Tibial nerve (tissue), 3 donors: Measurements from ENCODE around the gene NOS2.

Source experiments
- POLR2A ChIP-seq, 2 donors: fragments of 450-650 bp; IDR thresholded peaks; one replicate each; pipeline ENCODE4 v1.6.1; 2017; ENCODE audit warnings: antibody characterized with exemption in 2 of 2, mild to moderate bottlenecking in 2 of 2, moderate library complexity in 2 of 2
- TF ChIP-seq, protein P1 (sequence below), 5 experiments: fragments of 200-600 bp in 3 of 5; fragments of 450-650 bp in 2 of 5; sonication (generic) in 3 of 5; IDR thresholded peaks; one replicate each; pipeline ENCODE4 v1.5.1; 2016 to 2019; ENCODE audit warnings: antibody characterized with exemption in 5 of 5, mild to moderate bottlenecking in 3 of 5, moderate library complexity in 2 of 5

DNA sequence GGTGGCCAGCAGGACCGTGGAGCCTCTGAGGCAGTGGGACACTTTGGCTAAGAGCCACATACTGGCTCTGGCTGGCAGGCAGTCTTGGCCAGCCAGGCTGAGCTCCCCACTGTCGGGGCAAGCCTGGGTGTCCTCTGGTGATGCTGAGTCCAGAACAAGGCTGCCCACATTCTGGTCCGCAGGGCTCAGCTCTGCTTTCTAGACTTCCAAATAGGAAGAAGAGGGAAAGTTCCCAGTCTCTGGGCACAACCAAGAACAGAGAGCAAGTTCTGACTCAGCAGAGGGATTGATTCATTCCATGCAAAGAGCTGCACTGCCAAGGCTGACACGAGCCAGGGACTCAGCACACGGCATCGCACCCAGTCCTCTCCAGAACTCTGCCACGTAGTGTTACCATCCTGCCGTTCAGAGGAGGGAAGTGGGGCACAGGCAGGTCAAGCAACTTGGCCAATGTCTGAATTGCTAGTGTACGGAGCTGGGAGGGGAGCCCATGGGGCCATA, 58.9 kb downstream of the NOS2 start:
- TF ChIP-seq, protein P1, sequence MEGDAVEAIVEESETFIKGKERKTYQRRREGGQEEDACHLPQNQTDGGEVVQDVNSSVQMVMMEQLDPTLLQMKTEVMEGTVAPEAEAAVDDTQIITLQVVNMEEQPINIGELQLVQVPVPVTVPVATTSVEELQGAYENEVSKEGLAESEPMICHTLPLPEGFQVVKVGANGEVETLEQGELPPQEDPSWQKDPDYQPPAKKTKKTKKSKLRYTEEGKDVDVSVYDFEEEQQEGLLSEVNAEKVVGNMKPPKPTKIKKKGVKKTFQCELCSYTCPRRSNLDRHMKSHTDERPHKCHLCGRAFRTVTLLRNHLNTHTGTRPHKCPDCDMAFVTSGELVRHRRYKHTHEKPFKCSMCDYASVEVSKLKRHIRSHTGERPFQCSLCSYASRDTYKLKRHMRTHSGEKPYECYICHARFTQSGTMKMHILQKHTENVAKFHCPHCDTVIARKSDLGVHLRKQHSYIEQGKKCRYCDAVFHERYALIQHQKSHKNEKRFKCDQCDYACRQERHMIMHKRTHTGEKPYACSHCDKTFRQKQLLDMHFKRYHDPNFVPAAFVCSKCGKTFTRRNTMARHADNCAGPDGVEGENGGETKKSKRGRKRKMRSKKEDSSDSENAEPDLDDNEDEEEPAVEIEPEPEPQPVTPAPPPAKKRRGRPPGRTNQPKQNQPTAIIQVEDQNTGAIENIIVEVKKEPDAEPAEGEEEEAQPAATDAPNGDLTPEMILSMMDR (IDR thresholded peaks at IDR 0.05): no peak
- TF ChIP-seq POLR2A (IDR thresholded peaks at IDR 0.05): no peak
